HCT116 (cell line): Measurements from ENCODE around the gene SETD2. TPM values are rescaled to one million over a fixed set of nuclear protein-coding genes. Genes with fewer than 3 reads are reported as not detected.

Experiments
- ATAC-seq: fragments of 200-7000 bp; cut with Tn5 transposase; 2 replicates; pipeline ENCODE4 v1.9.1; 2020; ENCODE audit warnings: mild to moderate bottlenecking, moderate library complexity
- BruUV-seq: library from RNA; stranded (reverse); fragments of 400-500 nt; replicated peaks from 2 replicates; lab custom pipeline; 2021; lab: Mats Ljungman, UMichigan
- CTCF ChIA-PET: fragments of 300-600 bp; sonication (Branson Sonifier 250); formaldehyde crosslinking; loops from one replicate; lab custom pipeline; 2021; ENCODE audit warnings: antibody characterized with exemption; lab: Charles Lee
- POLR2A ChIA-PET: fragments of 300-600, 350-600 bp; sonication (Branson Sonifier 250); formaldehyde crosslinking; loops from one replicate; lab custom pipeline; 2021; ENCODE audit warnings: antibody characterized with exemption; lab: Charles Lee
- RAD21 ChIA-PET, 2 experiments: fragments of 300-600 bp; sonication (Branson Sonifier 250); formaldehyde crosslinking; loops; one replicate each; lab custom pipeline; 2023; ENCODE audit warnings: low total read pairs in 2 of 2; ENCODE audit not compliant: uncharacterized antibody in 2 of 2, unreplicated experiment in 2 of 2, low non-redundant PET in 1 of 2; lab: Charles Lee
- DNase-seq: peaks from one replicate; pipeline ENCODE4 v3.0.0-alpha.2; 2010; ENCODE audit warnings: low read depth, low spot score
- H2AFZ ChIP-seq: fragments of 200-600 bp; shearing (Covaris generic), sonication (generic); 2 replicates; pipeline ENCODE4 v1.6.1; 2017; ENCODE audit warnings: low read depth, mixed run types, mixed read lengths, antibody characterized with exemption, low read length; ENCODE audit not compliant: poor library complexity, severe bottlenecking
- H3K27ac ChIP-seq: 2 replicates; pipeline ENCODE4 v1.5.1; 2012; ENCODE audit warnings: low read depth, low read length
- H3K27me3 ChIP-seq: fragments of 200-600 bp; sonication (generic); 2 replicates; pipeline ENCODE4 v1.6.1; 2016; ENCODE audit warnings: mixed run types, low read length, mixed read lengths; ENCODE audit not compliant: insufficient read depth
- H3K36me3 ChIP-seq, 2 experiments: fragments of 200-500 bp in 1 of 2; fragments of 200-600 bp in 1 of 2; sonication (Bioruptor generic) in 1 of 2; sonication (generic) in 1 of 2; 2 replicates each; pipeline versions ENCODE4 v1.5.1 to v1.6.1; 2014 to 2016; ENCODE audit warnings: low read length in 2 of 2, inconsistent platforms in 1 of 2, mixed read lengths in 1 of 2, mixed run types in 1 of 2; ENCODE audit not compliant: insufficient read depth in 2 of 2, control insufficient read depth in 1 of 2
- H3K4me1 ChIP-seq, 2 experiments: fragments of 200-600 bp in 1 of 2; sonication (generic) in 1 of 2; 2 replicates each; pipeline versions ENCODE4 v1.5.1 to v1.6.1; 2012 to 2017; ENCODE audit warnings: low read length in 2 of 2, inconsistent platforms in 1 of 2, mild to moderate bottlenecking in 1 of 2, mixed read lengths in 1 of 2, mixed run types in 1 of 2, moderate library complexity in 1 of 2; ENCODE audit not compliant: insufficient read depth in 2 of 2, control insufficient read depth in 1 of 2
- H3K4me2 ChIP-seq: fragments of 200-600 bp; sonication (generic); 2 replicates; pipeline ENCODE4 v1.6.1; 2017; ENCODE audit warnings: mixed run types, low read length, mixed read lengths
- H3K4me3 ChIP-seq, 2 experiments: fragments of 200-600 bp in 1 of 2; sonication (generic) in 1 of 2; replicated peaks in 1 of 2; 2 replicates each; pipeline ENCODE4 v1.5.1; 2011 to 2016; ENCODE audit warnings: low read length in 2 of 2, control low read depth in 1 of 2, low read depth in 1 of 2, mild to moderate bottlenecking in 1 of 2, mixed read lengths in 1 of 2, mixed run types in 1 of 2
- H3K79me2 ChIP-seq: fragments of 200-600 bp; sonication (generic); 2 replicates; pipeline ENCODE4 v1.6.1; 2017; ENCODE audit warnings: mild to moderate bottlenecking, mixed run types, low read length, moderate library complexity, mixed read lengths; ENCODE audit not compliant: insufficient read depth
- H3K9ac ChIP-seq: fragments of 200-600 bp; sonication (generic); 2 replicates; pipeline ENCODE4 v1.6.1; 2016; ENCODE audit warnings: low read length, mixed read lengths
- H3K9me2 ChIP-seq: fragments of 200-600 bp; sonication (generic), shearing (Covaris generic); 2 replicates; pipeline ENCODE4 v1.6.1; 2017; ENCODE audit warnings: mixed run types, mild to moderate bottlenecking, moderate library complexity; ENCODE audit not compliant: insufficient read depth
- H3K9me3 ChIP-seq, 2 experiments: fragments of 200-500 bp in 1 of 2; fragments of 200-600 bp in 1 of 2; sonication (Bioruptor generic) in 1 of 2; sonication (generic) in 1 of 2; 2 replicates each; pipeline ENCODE4 v1.6.1; 2014 to 2017; ENCODE audit warnings: low read length in 2 of 2, mixed read lengths in 2 of 2, inconsistent platforms in 1 of 2, low read depth in 1 of 2, mild to moderate bottlenecking in 1 of 2, mixed run types in 1 of 2, moderate library complexity in 1 of 2; ENCODE audit not compliant: control insufficient read depth in 1 of 2, insufficient read depth in 1 of 2
- H4K20me1 ChIP-seq: fragments of 200-600 bp; sonication (generic), shearing (Covaris generic); 2 replicates; pipeline ENCODE4 v1.6.1; 2017; ENCODE audit warnings: mixed run types, mild to moderate bottlenecking, moderate library complexity; ENCODE audit not compliant: insufficient read depth
- CBX3 ChIP-seq: IDR thresholded peaks from 2 replicates; pipeline ENCODE4 v1.6.1; 2012; ENCODE audit warnings: low read depth
- CEBPB ChIP-seq: IDR thresholded peaks from 2 replicates; pipeline ENCODE4 v1.6.1; 2012; ENCODE audit warnings: low read depth
- ELF1 ChIP-seq: IDR thresholded peaks from 2 replicates; pipeline ENCODE4 v1.6.1; 2012; ENCODE audit warnings: low read depth, borderline replicate concordance
- EZH2 ChIP-seq: fragments of 200-600 bp; sonication (generic); IDR thresholded peaks from 2 replicates; pipeline ENCODE4 v1.6.1; 2017; ENCODE audit warnings: antibody characterized with exemption, mixed run types
- EZH2phosphoT487 ChIP-seq: fragments of 200-600 bp; IDR thresholded peaks from 2 replicates; pipeline ENCODE4 v1.6.1; 2018; ENCODE audit warnings: antibody characterized with exemption, borderline replicate concordance
- MAX ChIP-seq: IDR thresholded peaks from 2 replicates; pipeline ENCODE4 v1.6.1; 2012
- POLR2AphosphoS5 ChIP-seq: IDR thresholded peaks from 2 replicates; pipeline ENCODE4 v1.6.1; 2011; ENCODE audit warnings: mild to moderate bottlenecking, low read depth, low read length, moderate library complexity
- RAD21 ChIP-seq: IDR thresholded peaks from 2 replicates; pipeline ENCODE4 v1.6.1; 2012; ENCODE audit warnings: low read depth, mild to moderate bottlenecking
- SIN3A ChIP-seq: IDR thresholded peaks from 2 replicates; pipeline ENCODE4 v1.6.1; 2012; ENCODE audit warnings: low read depth
- SP1 ChIP-seq: IDR thresholded peaks from 2 replicates; pipeline ENCODE4 v1.6.1; 2012; ENCODE audit warnings: low read depth
- TCF7L2 ChIP-seq: IDR thresholded peaks from 2 replicates; pipeline ENCODE4 v1.7.0; 2011; ENCODE audit warnings: borderline replicate concordance, inconsistent platforms; ENCODE audit not compliant: insufficient read depth, insufficient read length; ENCODE audit errors: extremely low read depth
- YY1 ChIP-seq: IDR thresholded peaks from 2 replicates; pipeline ENCODE4 v1.6.1; 2011; ENCODE audit warnings: low read length, low read depth, moderate library complexity, mild to moderate bottlenecking; ENCODE audit not compliant: insufficient replicate concordance; ENCODE audit errors: extremely low read depth
- ZBTB33 ChIP-seq: IDR thresholded peaks from 2 replicates; pipeline ENCODE4 v1.6.1; 2011; ENCODE audit warnings: mild to moderate bottlenecking, low read length, moderate library complexity; ENCODE audit not compliant: insufficient replicate concordance; ENCODE audit errors: extremely low read depth
- ZFX ChIP-seq: fragments of 450-650 bp; IDR thresholded peaks from 2 replicates; pipeline ENCODE4 v1.6.1; 2017
- ZNF274 ChIP-seq: fragments of 200-500 bp; sonication (Bioruptor generic); IDR thresholded peaks from 2 replicates; pipeline ENCODE4 v1.6.1; 2014; ENCODE audit warnings: mild to moderate bottlenecking, low read depth, low read length, inconsistent platforms
- intact Hi-C: fragments of 100-400 bp; cut with micrococcal nuclease; formaldehyde crosslinking; loops from 2 replicates; pipeline ENCODE4 v1.10.0; 2022
- total RNA-seq: library from RNA; stranded (reverse); gene quantifications from one replicate; pipeline ENCODE4 v1.2.1, GENCODE V29; 2021; ENCODE audit not compliant: unreplicated experiment

Gene SETD2
- total RNA-seq, 1 experiment from 2014 or later, result 33.0 TPM

GRCh38 chr3:47022641-47023071 is 141.3 kb downstream of the SETD2 start:
- no peaks in the 10 kb centered on the region for H4K20me1 ChIP-seq
- no peak overlapping the region for H3K27ac ChIP-seq

More at GRCh38 chr3:47022641-47023071, 141.3 kb downstream of the SETD2 start:
- H2AFZ ChIP-seq, result no peak overlapping the region
- no peak for TF ChIP-seq SIN3A
- no peak for TF ChIP-seq CBX3
- TF ChIP-seq RAD21, result no peak
- TF ChIP-seq ZNF274, result no peak
- no peak for TF ChIP-seq EZH2phosphoT487
- no peak for TF ChIP-seq CEBPB
- no peak for TF ChIP-seq POLR2AphosphoS5
- TF ChIP-seq EZH2, result no peak
- TF ChIP-seq MAX, result no peak
- TF ChIP-seq YY1, result no peak
- no peak for TF ChIP-seq SP1
- no peak for TF ChIP-seq ELF1
- no peak for TF ChIP-seq ZFX
- TF ChIP-seq TCF7L2, result no peak
- TF ChIP-seq ZBTB33, result no peak
- H3K36me3 ChIP-seq, result no peaks in the 10 kb centered on the region
- intact Hi-C loops, result no loop called here
- H3K9ac ChIP-seq, result no peak overlapping the region
- ChIA-PET POLR2A (interaction anchor here (0.9 kb wide), 1 partner anchor 358 kb away, joined by 4 read pairs; the partner anchor contains the start of gene PTPN23), RAD21 (no interaction called here), CTCF (no interaction called here)
- no peak for ATAC-seq
- no peak overlapping the region for H3K4me3 ChIP-seq
- H3K79me2 ChIP-seq, result peaks cover 8% of the 10 kb centered on the region
- no TSS peak for BruUV-seq
- no peak overlapping the region for H3K4me2 ChIP-seq
- H3K4me1 ChIP-seq, result peaks cover 0 to 5% of the 10 kb centered on the region in 2 experiments; a peak in 1 of 4 replicates
- no peak for DNase-seq
- no peaks in the 10 kb centered on the region for H3K27me3 ChIP-seq
- H3K9me3 ChIP-seq, result no peaks in the 10 kb centered on the region
- no peaks in the 10 kb centered on the region for H3K9me2 ChIP-seq
